K562 (cell line): ENCODE measurements around the gene PRKG1. TPM values are rescaled to one million over a fixed set of nuclear protein-coding genes. Genes with fewer than 3 reads are reported as not detected.

Experiments
- ATAC-seq: fragments of 200-7000 bp; cut with Tn5 transposase; 3 replicates; pipeline ENCODE4 v1.9.1; 2020; ENCODE audit warnings: moderate library complexity
- BruUV-seq: library from RNA; stranded (reverse); fragments of 400-500 nt; replicated peaks from 2 replicates; lab custom pipeline; 2021; lab: Mats Ljungman, UMichigan
- CTCF ChIA-PET: fragments of 300-600 bp; formaldehyde crosslinking; extraction: SDS; loops from one replicate; lab custom pipeline; 2021; ENCODE audit warnings: low intra/inter-chr PET ratio; lab: Yijun Ruan, JAX
- POLR2A ChIA-PET: fragments of 300-600, 350-650 bp; sonication (Branson Sonifier 250); formaldehyde crosslinking; extraction: SDS; loops from one replicate; lab custom pipeline; 2021; ENCODE audit warnings: antibody characterized with exemption, inconsistent platforms; lab: Yijun Ruan, JAX
- DNase-seq, 4 experiments: peaks; one replicate each; pipeline versions ENCODE4 v3.0.0 to v3.0.0-alpha.2; 2011 to 2018; ENCODE audit warnings: low spot score in 3 of 4, mixed read lengths in 3 of 4; ENCODE audit errors: extremely low read depth in 1 of 4
- FAIRE-seq: peaks from 2 replicates; lab custom pipeline; 2011; peaks lifted over from hg19 to GRCh38; lab: Jason Lieb, UNC
- H2AFZ ChIP-seq: 2 replicates; pipeline ENCODE4 v1.6.0; 2011; ENCODE audit warnings: low read depth, low read length, control low read depth, inconsistent platforms
- H3K27ac ChIP-seq: fragments of 200-600 bp; 3 replicates; pipeline ENCODE4 v1.8.0; 2011; ENCODE audit warnings: low read depth, mild to moderate bottlenecking, control low read depth, inconsistent platforms, low read length, moderate library complexity, mixed read lengths; ENCODE audit errors: extremely low read depth
- H3K27me3 ChIP-seq, 2 experiments: fragments of 300-600 bp in 1 of 2; 2 replicates in 1 of 2; 3 replicates in 1 of 2; pipeline versions ENCODE4 v1.6.0 to v1.8.0; 2011; ENCODE audit warnings: inconsistent platforms in 2 of 2, low read length in 2 of 2, mild to moderate bottlenecking in 1 of 2, mixed read lengths in 1 of 2, moderate library complexity in 1 of 2; ENCODE audit not compliant: control insufficient read depth in 2 of 2, insufficient read depth in 2 of 2
- H3K36me3 ChIP-seq: fragments of 300-600 bp; 3 replicates; pipeline ENCODE4 v1.8.0; 2011; ENCODE audit warnings: mild to moderate bottlenecking, low read length, inconsistent platforms; ENCODE audit not compliant: control insufficient read depth, insufficient read depth
- H3K4me1 ChIP-seq, 2 experiments: fragments of 200-600 bp in 1 of 2; replicated peaks in 1 of 2; 2 replicates in 1 of 2; 3 replicates in 1 of 2; pipeline versions ENCODE4 v1.5.1 to v1.8.0; 2011; ENCODE audit warnings: inconsistent platforms in 2 of 2, low read length in 2 of 2, mild to moderate bottlenecking in 1 of 2, mixed read lengths in 1 of 2, moderate library complexity in 1 of 2; ENCODE audit not compliant: control insufficient read depth in 2 of 2, insufficient read depth in 2 of 2
- H3K4me2 ChIP-seq: 2 replicates; pipeline ENCODE4 v1.6.1; 2011; ENCODE audit warnings: low read length, control low read depth, inconsistent platforms, mixed read lengths; ENCODE audit not compliant: insufficient read depth
- H3K4me3 ChIP-seq: fragments of 200-600 bp; sonication (generic), shearing (Covaris generic); 2 replicates; pipeline ENCODE4 v1.5.1; 2016; ENCODE audit warnings: control low read depth, inconsistent platforms
- H3K79me2 ChIP-seq: fragments of 200-600 bp; 3 replicates; pipeline ENCODE4 v1.8.0; 2011; ENCODE audit warnings: low read length, inconsistent platforms; ENCODE audit not compliant: control insufficient read depth, insufficient read depth
- H3K9ac ChIP-seq, 2 experiments: 2 replicates each; pipeline versions ENCODE4 v1.6.0 to v1.6.1; 2011; ENCODE audit warnings: low read depth in 2 of 2, low read length in 2 of 2, control low read depth in 1 of 2, inconsistent platforms in 1 of 2, mild to moderate bottlenecking in 1 of 2, mixed read lengths in 1 of 2; ENCODE audit not compliant: insufficient read depth in 1 of 2
- H3K9me1 ChIP-seq: one replicate; pipeline ENCODE4 v1.6.0; 2011; ENCODE audit warnings: inconsistent platforms, mild to moderate bottlenecking, low read length, moderate library complexity; ENCODE audit not compliant: control insufficient read depth, insufficient read depth
- H3K9me3 ChIP-seq: replicated peaks from 2 replicates; pipeline ENCODE4 v1.5.1; 2011; ENCODE audit warnings: low read depth, low read length, inconsistent platforms; ENCODE audit not compliant: control insufficient read depth, insufficient read depth
- H4K20me1 ChIP-seq: replicated peaks from 2 replicates; pipeline ENCODE4 v1.6.1; 2011; ENCODE audit warnings: low read length, inconsistent platforms, mixed read lengths; ENCODE audit not compliant: control insufficient read depth, insufficient read depth
- DPF2 ChIP-seq: fragments of 450-650 bp; IDR thresholded peaks from 2 replicates; pipeline ENCODE4 v1.6.1; 2016
- MIER1 ChIP-seq: fragments of 450-650 bp; IDR thresholded peaks from 2 replicates; pipeline ENCODE4 v1.6.1; 2016; ENCODE audit warnings: antibody characterized with exemption, mild to moderate bottlenecking, low read depth
- MXD1 ChIP-seq: fragments of 250-450 bp; sonication (Bioruptor Pico); IDR thresholded peaks from 2 replicates; pipeline ENCODE4 v1.8.0; 2021; ENCODE audit warnings: borderline replicate concordance, mild to moderate bottlenecking, moderate library complexity; ENCODE audit not compliant: poor library complexity, severe bottlenecking
- SRSF1 ChIP-seq: fragments of 200-400 bp; formaldehyde crosslinking; IDR thresholded peaks from 2 replicates; pipeline ENCODE4 v1.6.1; 2017; ENCODE audit warnings: mild to moderate bottlenecking, low read depth, low read length, moderate library complexity
- STAT6 ChIP-seq: sonication (generic); formaldehyde crosslinking; IDR thresholded peaks from 2 replicates; pipeline ENCODE4 v1.8.1; 2023; ENCODE audit warnings: mild to moderate bottlenecking, missing genetic modification reagents
- ZBTB33 ChIP-seq: sonication (generic); formaldehyde crosslinking; IDR thresholded peaks from 2 replicates; pipeline ENCODE4 v1.8.1; 2023; ENCODE audit warnings: mild to moderate bottlenecking, missing genetic modification reagents
- ZNF282 ChIP-seq: sonication (generic); formaldehyde crosslinking; IDR thresholded peaks from 2 replicates; pipeline ENCODE4 v1.8.1; 2023; ENCODE audit warnings: missing genetic modification reagents
- ZNF512 ChIP-seq: IDR thresholded peaks from 2 replicates; pipeline ENCODE4 v1.6.1; 2016; ENCODE audit warnings: missing genetic modification characterization, missing compliant biosample characterization
- WGBS: fragments of 100-300 bp; shearing (Covaris generic); methylation state at CpG from one replicate; pipeline ENCODE4 v1.1.6; 2016; ENCODE audit warnings: low coverage, mixed read lengths; ENCODE audit not compliant: insufficient coverage; ENCODE audit errors: missing lambda C conversion rate; 5-methylcytosine and 5-hydroxymethylcytosine counted together
- in situ Hi-C: fragments of 300-500 bp; cut with MboI; formaldehyde crosslinking; loops from 4 replicates; pipeline ENCODE4 v1.15.0; 2018; ENCODE audit warnings: inconsistent platforms, mixed read lengths
- intact Hi-C: fragments of 100-400 bp; cut with micrococcal nuclease; formaldehyde crosslinking; loops from 2 replicates; pipeline ENCODE4 v1.14.2; 2022
- polyA plus RNA-seq, 8 experiments: library from polyadenylated mRNA; depleted of rRNA in 4 of 8; stranded (reverse) in 5 of 8; unstranded in 3 of 8; fragments of >200 nt; fragmentation: Nextera tagmentation in 2 of 8; fragmentation: Illumina TruSeq in 1 of 8; extraction: Ambion mirVana in 2 of 8; extraction: Trizol in 1 of 8; gene quantifications; 2 replicates each; pipeline versions ENCODE4 v1.2.1 to v1.2.3, GENCODE V29; 2011 to 2014; ENCODE audit warnings: inconsistent platforms in 1 of 8, missing spikeins in 1 of 8
- total RNA-seq, 7 experiments: library from RNA; depleted of rRNA in 6 of 7; stranded (reverse); fragments of >200 nt in 6 of 7; fragmentation: Illumina TruSeq in 2 of 7; extraction: Trizol in 2 of 7; gene quantifications; 2 replicates each; pipeline versions ENCODE4 v1.2.1 to v1.2.3, GENCODE V29; 2011 to 2021; ENCODE audit warnings: low replicate concordance in 1 of 7

Gene PRKG1
- total and polyA plus RNA-seq, 9 of the 15 experiments (the other 6 are each of a cell fraction or from before 2014, with no cell fraction given), result 0.22 TPM; not detected in 8

GRCh38 chr10:51896849-51897248 is 822.6 kb downstream of the PRKG1 start:
- H4K20me1 ChIP-seq, result no peaks in the 10 kb centered on the region
- no TSS peak for BruUV-seq
- no peaks in the 10 kb centered on the region for H3K36me3 ChIP-seq
- no peaks in the 10 kb centered on the region for H3K4me1 ChIP-seq
- DNase-seq (no peak), FAIRE-seq (no peak)
- H3K79me2 ChIP-seq, result no peaks in the 10 kb centered on the region
- CTCF ChIA-PET, result no interaction called here
- H3K4me2 ChIP-seq, result no peak overlapping the region
- no peaks in the 10 kb centered on the region for H3K9me1 ChIP-seq
- POLR2A ChIA-PET, result no interaction called here
- no peak overlapping the region for H2AFZ ChIP-seq
- WGBS, result 0% methylated on average over 1 of the region's 1 CpG
- H3K9ac ChIP-seq, result no peak overlapping the region
- no peak overlapping the region for H3K27ac ChIP-seq
- intact Hi-C loops, result no loop called here
- TF ChIP-seq MIER1 (no peak), ZNF512 (tag) (no peak), DPF2 (no peak)
- TF ChIP-seq, all 486 proteins: peak for 0
- ATAC-seq, result no peak
- Histone ChIP-seq H3K9me3 (no peaks in the 10 kb centered on the region), H3K4me3 (no peak overlapping the region), H3K27me3 (no peaks in the 10 kb centered on the region)
- in situ Hi-C loops, result no loop called here

GRCh38 chr10:51897560-51897959 is 823.3 kb downstream of the PRKG1 start:
- H4K20me1 ChIP-seq, result no peaks in the 10 kb centered on the region
- H3K27me3 ChIP-seq, result no peaks in the 10 kb centered on the region
- in situ Hi-C loops (no loop called here), intact Hi-C loops (no loop called here)
- no peaks in the 10 kb centered on the region for H3K9me3 ChIP-seq
- ChIA-PET POLR2A (no interaction called here), CTCF (no interaction called here)
- no peak overlapping the region for H2AFZ ChIP-seq
- DNase-seq (no peak), FAIRE-seq (no peak), ATAC-seq (no peak)
- WGBS, result 0% methylated on average over 1 of the region's 1 CpG
- H3K4me2 ChIP-seq, result no peak overlapping the region
- no peaks in the 10 kb centered on the region for H3K4me1 ChIP-seq
- no peaks in the 10 kb centered on the region for H3K36me3 ChIP-seq
- H3K27ac ChIP-seq, result no peak overlapping the region
- no peaks in the 10 kb centered on the region for H3K9me1 ChIP-seq
- no TSS peak for BruUV-seq
- H3K4me3 ChIP-seq, result no peak overlapping the region
- H3K79me2 ChIP-seq, result no peaks in the 10 kb centered on the region
- no peak overlapping the region for H3K9ac ChIP-seq
- TF ChIP-seq ZBTB33 (CRISPR knock-in tag) (no peak), MXD1 (CRISPR knock-in tag) (no peak), STAT6 (CRISPR knock-in tag) (no peak), SRSF1 (no peak), ZNF282 (no peak)
